Trophoblast cell (in vitro differentiated cells and primary cell): ENCODE data around the gene ZFYVE26.

Experiments used
- DNase-seq, 2 donors: peaks; one replicate each; pipeline ENCODE4 v3.0.0-alpha.2; 2016
- H2AFZ ChIP-seq: 2 replicates; pipeline ENCODE4 v1.6.1; 2013; ENCODE audit warnings: low read length, moderate library complexity, mild to moderate bottlenecking; ENCODE audit not compliant: insufficient read depth, poor library complexity
- H2AK5ac ChIP-seq: 2 replicates; pipeline ENCODE4 v1.6.1; 2013; ENCODE audit warnings: mild to moderate bottlenecking, low read length
- H2BK120ac ChIP-seq: 2 replicates; pipeline ENCODE4 v1.6.1; 2013; ENCODE audit warnings: low read length, mild to moderate bottlenecking, moderate library complexity; ENCODE audit not compliant: insufficient read depth, poor library complexity
- H2BK12ac ChIP-seq: 2 replicates; pipeline ENCODE4 v1.6.1; 2013; ENCODE audit warnings: mild to moderate bottlenecking, low read length, moderate library complexity
- H2BK5ac ChIP-seq: 2 replicates; pipeline ENCODE4 v1.6.1; 2013; ENCODE audit warnings: low read length, low read depth, moderate library complexity, mild to moderate bottlenecking; ENCODE audit not compliant: poor library complexity
- H3K14ac ChIP-seq: 2 replicates; pipeline ENCODE4 v1.6.1; 2013; ENCODE audit warnings: mild to moderate bottlenecking, low read length
- H3K18ac ChIP-seq: 2 replicates; pipeline ENCODE4 v1.6.1; 2013; ENCODE audit warnings: mild to moderate bottlenecking, low read length
- H3K23ac ChIP-seq: 2 replicates; pipeline ENCODE4 v1.6.1; 2013; ENCODE audit warnings: low read length
- H3K27ac ChIP-seq: 2 replicates; pipeline ENCODE4 v1.5.1; 2013; ENCODE audit warnings: low read depth, mild to moderate bottlenecking, inconsistent platforms, low read length, moderate library complexity
- H3K27me3 ChIP-seq: 2 replicates; pipeline ENCODE4 v1.6.1; 2013; ENCODE audit warnings: inconsistent platforms, mild to moderate bottlenecking, low read length, moderate library complexity; ENCODE audit not compliant: insufficient read depth
- H3K36me3 ChIP-seq, 2 experiments: 1 replicate in 1 of 2; 2 replicates in 1 of 2; pipeline ENCODE4 v1.6.1; 2013; ENCODE audit warnings: low read length in 2 of 2, mild to moderate bottlenecking in 2 of 2, moderate library complexity in 1 of 2; ENCODE audit not compliant: insufficient read depth in 2 of 2, control insufficient read depth in 1 of 2
- H3K4ac ChIP-seq: 2 replicates; pipeline ENCODE4 v1.6.1; 2013; ENCODE audit warnings: low read depth, mild to moderate bottlenecking, low read length, moderate library complexity
- H3K4me1 ChIP-seq, 2 experiments: 1 replicate in 1 of 2; 2 replicates in 1 of 2; pipeline ENCODE4 v1.6.1; 2013; ENCODE audit warnings: low read length in 2 of 2, mild to moderate bottlenecking in 2 of 2, moderate library complexity in 1 of 2; ENCODE audit not compliant: insufficient read depth in 2 of 2, control insufficient read depth in 1 of 2
- H3K4me2 ChIP-seq: 2 replicates; pipeline ENCODE4 v1.6.1; 2013; ENCODE audit warnings: inconsistent platforms, mild to moderate bottlenecking, low read length, moderate library complexity
- H3K4me3 ChIP-seq: 2 replicates; pipeline ENCODE4 v1.5.1; 2013; ENCODE audit warnings: mild to moderate bottlenecking, low read depth, low read length, inconsistent platforms
- H3K79me1 ChIP-seq: one replicate; pipeline ENCODE4 v1.6.1; 2013; ENCODE audit warnings: low read length
- H3K79me2 ChIP-seq: 2 replicates; pipeline ENCODE4 v1.6.1; 2013; ENCODE audit warnings: low read length, mild to moderate bottlenecking; ENCODE audit not compliant: control insufficient read depth, insufficient read depth, poor library complexity
- H3K9ac ChIP-seq: 2 replicates; pipeline ENCODE4 v1.6.1; 2013; ENCODE audit warnings: mild to moderate bottlenecking, low read length
- H3K9me3 ChIP-seq: 2 replicates; pipeline ENCODE4 v1.6.1; 2013; ENCODE audit warnings: low read depth, mild to moderate bottlenecking, control low read depth, inconsistent platforms, low read length; ENCODE audit not compliant: insufficient read depth
- H4K12ac ChIP-seq: 2 replicates; pipeline ENCODE4 v1.6.1; 2013; ENCODE audit warnings: low read depth, mild to moderate bottlenecking, low read length, moderate library complexity
- H4K8ac ChIP-seq: 2 replicates; pipeline ENCODE4 v1.6.1; 2013; ENCODE audit warnings: low read depth, mild to moderate bottlenecking, low read length, moderate library complexity
- H4K91ac ChIP-seq: one replicate; pipeline ENCODE4 v1.6.1; 2013; ENCODE audit warnings: low read depth, mild to moderate bottlenecking, low read length, moderate library complexity
- WGBS: extraction: QIAGEN DNeasy Blood & Tissue Kit; methylation state at CpG from one replicate; pipeline ENCODE4 v1.1.7; 2013; ENCODE audit warnings: missing lambda C conversion rate; ENCODE audit not compliant: insufficient read length, insufficient coverage; ENCODE audit errors: extremely low coverage; 5-methylcytosine and 5-hydroxymethylcytosine counted together

ZFYVE26 gene

GRCh38 chr14:67749341-67750084 is 66.9 kb downstream of the ZFYVE26 start:
- no CpG with 5 or more reads among the region's 6 CpGs for WGBS
- Histone ChIP-seq H3K9ac (no peak overlapping the region), H3K4ac (no peak overlapping the region)

GRCh38 chr14:67748312-67748711 is 68.1 kb downstream of the ZFYVE26 start:
- Histone ChIP-seq H2BK5ac (no peak overlapping the region), H3K4ac (no peak overlapping the region), H3K4me3 (no peak overlapping the region), H3K9me3 (no peaks in the 10 kb centered on the region), H2AFZ (no peak overlapping the region), H3K27me3 (no peaks in the 10 kb centered on the region), H2BK120ac (no peak overlapping the region), H2AK5ac (no peak overlapping the region), H3K27ac (no peak overlapping the region), H3K9ac (no peak overlapping the region), H2BK12ac (no peak overlapping the region), H3K79me2 (no peaks in the 10 kb centered on the region), H3K4me2 (no peak overlapping the region), H3K23ac (no peak overlapping the region), H4K12ac (no peak overlapping the region), H3K36me3 (peaks cover 25 to 46% of the 10 kb centered on the region in 2 experiments), H4K91ac (no peak overlapping the region), H3K18ac (no peak overlapping the region), H3K79me1 (no peaks in the 10 kb centered on the region), H3K4me1 (no peaks in the 10 kb centered on the region), H4K8ac (no peak overlapping the region), H3K14ac (no peak overlapping the region)
- no peak for DNase-seq
- WGBS = no CpG with 5 or more reads among the region's 10 CpGs

More at GRCh38 chr14:67749341-67750084, 66.9 kb downstream of the ZFYVE26 start:
- H3K4me1 ChIP-seq = no peaks in the 10 kb centered on the region
- no peak overlapping the region for H2BK5ac ChIP-seq
- no peak for DNase-seq
- no peak overlapping the region for H2AFZ ChIP-seq
- H3K4me2 ChIP-seq = no peak overlapping the region
- no peak overlapping the region for H3K4me3 ChIP-seq
- H4K91ac ChIP-seq = no peak overlapping the region
- H2BK120ac ChIP-seq = no peak overlapping the region
- no peak overlapping the region for H4K8ac ChIP-seq
- H3K18ac ChIP-seq = no peak overlapping the region
- no peak overlapping the region for H3K23ac ChIP-seq
- H3K27me3 ChIP-seq = no peaks in the 10 kb centered on the region
- H3K14ac ChIP-seq = no peak overlapping the region
- H2BK12ac ChIP-seq = no peak overlapping the region
- no peak overlapping the region for H3K27ac ChIP-seq
- H3K79me1 ChIP-seq = no peaks in the 10 kb centered on the region
- H3K79me2 ChIP-seq = no peaks in the 10 kb centered on the region
- H3K36me3 ChIP-seq = peaks cover 28 to 54% of the 10 kb centered on the region in 2 experiments
- no peak overlapping the region for H4K12ac ChIP-seq
- no peak overlapping the region for H2AK5ac ChIP-seq
- no peaks in the 10 kb centered on the region for H3K9me3 ChIP-seq

- DNase-seq = no peak
- no peaks in the 10 kb centered on the region for H3K27me3 ChIP-seq
- no peak overlapping the region for H4K91ac ChIP-seq
- H3K18ac ChIP-seq = no peak overlapping the region
- no peak overlapping the region for H3K4me2 ChIP-seq
- no CpG with 5 or more reads among the region's 1 CpG for WGBS
- no peak overlapping the region for H3K27ac ChIP-seq
- H3K4ac ChIP-seq = no peak overlapping the region
- H3K79me2 ChIP-seq = no peaks in the 10 kb centered on the region
- no peak overlapping the region for H2BK12ac ChIP-seq
- no peak overlapping the region for H2BK5ac ChIP-seq
- no peak overlapping the region for H4K8ac ChIP-seq
- no peaks in the 10 kb centered on the region for H3K4me1 ChIP-seq
- H2AK5ac ChIP-seq = no peak overlapping the region
- no peak overlapping the region for H4K12ac ChIP-seq
- H3K9me3 ChIP-seq = no peaks in the 10 kb centered on the region
- H2AFZ ChIP-seq = no peak overlapping the region
- H3K23ac ChIP-seq = no peak overlapping the region
- H3K4me3 ChIP-seq = no peak overlapping the region
- H3K14ac ChIP-seq = no peak overlapping the region
- H3K36me3 ChIP-seq = peaks cover 17 to 32% of the 10 kb centered on the region in 2 experiments
- H3K9ac ChIP-seq = no peak overlapping the region
- H3K79me1 ChIP-seq = no peaks in the 10 kb centered on the region
- H2BK120ac ChIP-seq = no peak overlapping the region
Measured at GRCh38 chr14:67746927-67747326, 69.5 kb downstream of the ZFYVE26 start.

- Histone ChIP-seq H2BK5ac (no peak overlapping the region), H4K8ac (no peak overlapping the region), H3K79me1 (no peaks in the 10 kb centered on the region), H3K4me1 (no peaks in the 10 kb centered on the region), H2BK12ac (no peak overlapping the region), H3K79me2 (no peaks in the 10 kb centered on the region), H3K27me3 (no peaks in the 10 kb centered on the region), H3K18ac (no peak overlapping the region), H2AFZ (no peak overlapping the region), H3K4me3 (no peak overlapping the region), H3K23ac (no peak overlapping the region), H3K9me3 (no peaks in the 10 kb centered on the region), H3K4ac (no peak overlapping the region), H3K14ac (no peak overlapping the region), H4K12ac (no peak overlapping the region), H2AK5ac (no peak overlapping the region), H3K27ac (no peak overlapping the region), H3K9ac (no peak overlapping the region), H2BK120ac (no peak overlapping the region), H4K91ac (no peak overlapping the region), H3K4me2 (no peak overlapping the region), H3K36me3 (peaks cover 7 to 11% of the 10 kb centered on the region in 2 experiments)
- DNase-seq = no peak
- WGBS = no CpG with 5 or more reads among the region's 2 CpGs
Measured at GRCh38 chr14:67744046-67744445, 72.3 kb downstream of the ZFYVE26 start.
